ENCODE measurements around the gene STK26.

The STK26 gene

GRCh38 chrX:131988236-131988635, 34.9 kb upstream of the STK26 start:
- Histone ChIP-seq H2AFZ (ENCODE audit: low read length) (no peak overlapping the region), H3F3A (ENCODE audit: low read depth) (no peaks in the 10 kb centered on the region), H3K36me3 (ENCODE audit: insufficient read depth, low read length) (no peaks in the 10 kb centered on the region), H4K20me1 (ENCODE audit: insufficient read depth, low read length, poor library complexity, severe bottlenecking) (no peaks in the 10 kb centered on the region), H3K27me3 (ENCODE audit: insufficient read depth, low read length, poor library complexity, severe bottlenecking) (no peaks in the 10 kb centered on the region), H3K9ac (ENCODE audit: low read depth, low read length, poor library complexity, severe bottlenecking) (peak overlapping the region; percentile 73), H3K4me1 (ENCODE audit: insufficient read depth, low read length, poor library complexity, severe bottlenecking) (peaks cover 26% of the 10 kb centered on the region), H3K4me3 (ENCODE audit: low read length, poor library complexity, severe bottlenecking) (no peak overlapping the region), H3K9me2 (replicated peaks; ENCODE audit: low read depth, low read length) (no peaks in the 10 kb centered on the region), H3K79me2 (ENCODE audit: insufficient read depth, low read length) (no peaks in the 10 kb centered on the region), H3K4me2 (ENCODE audit: low read depth, low read length, poor library complexity, severe bottlenecking) (no peak overlapping the region), H3K9me3 (ENCODE audit: insufficient read depth, low read depth, low read length) (no peaks in the 10 kb centered on the region)
- no peak for TF ChIP-seq EZH2phosphoT487 (IDR thresholded peaks at IDR 0.05; ENCODE audit: borderline replicate concordance)
- TF ChIP-seq, protein P1, sequence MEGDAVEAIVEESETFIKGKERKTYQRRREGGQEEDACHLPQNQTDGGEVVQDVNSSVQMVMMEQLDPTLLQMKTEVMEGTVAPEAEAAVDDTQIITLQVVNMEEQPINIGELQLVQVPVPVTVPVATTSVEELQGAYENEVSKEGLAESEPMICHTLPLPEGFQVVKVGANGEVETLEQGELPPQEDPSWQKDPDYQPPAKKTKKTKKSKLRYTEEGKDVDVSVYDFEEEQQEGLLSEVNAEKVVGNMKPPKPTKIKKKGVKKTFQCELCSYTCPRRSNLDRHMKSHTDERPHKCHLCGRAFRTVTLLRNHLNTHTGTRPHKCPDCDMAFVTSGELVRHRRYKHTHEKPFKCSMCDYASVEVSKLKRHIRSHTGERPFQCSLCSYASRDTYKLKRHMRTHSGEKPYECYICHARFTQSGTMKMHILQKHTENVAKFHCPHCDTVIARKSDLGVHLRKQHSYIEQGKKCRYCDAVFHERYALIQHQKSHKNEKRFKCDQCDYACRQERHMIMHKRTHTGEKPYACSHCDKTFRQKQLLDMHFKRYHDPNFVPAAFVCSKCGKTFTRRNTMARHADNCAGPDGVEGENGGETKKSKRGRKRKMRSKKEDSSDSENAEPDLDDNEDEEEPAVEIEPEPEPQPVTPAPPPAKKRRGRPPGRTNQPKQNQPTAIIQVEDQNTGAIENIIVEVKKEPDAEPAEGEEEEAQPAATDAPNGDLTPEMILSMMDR (conservative IDR thresholded peaks at IDR 0.05; ENCODE audit: low read length) = no peak

- Histone ChIP-seq H2AFZ (ENCODE audit: low read length) (no peak overlapping the region), H3K4me2 (ENCODE audit: low read depth, low read length, poor library complexity, severe bottlenecking) (no peak overlapping the region), H3F3A (ENCODE audit: low read depth) (no peaks in the 10 kb centered on the region), H3K27me3 (ENCODE audit: insufficient read depth, low read length, poor library complexity, severe bottlenecking) (no peaks in the 10 kb centered on the region), H3K9me2 (replicated peaks; ENCODE audit: low read depth, low read length) (no peaks in the 10 kb centered on the region), H4K20me1 (ENCODE audit: insufficient read depth, low read length, poor library complexity, severe bottlenecking) (no peaks in the 10 kb centered on the region), H3K4me1 (ENCODE audit: insufficient read depth, low read length, poor library complexity, severe bottlenecking) (peaks cover 5% of the 10 kb centered on the region), H3K9me3 (ENCODE audit: insufficient read depth, low read depth, low read length) (no peaks in the 10 kb centered on the region), H3K9ac (ENCODE audit: low read depth, low read length, poor library complexity, severe bottlenecking) (no peak overlapping the region), H3K36me3 (ENCODE audit: insufficient read depth, low read length) (no peaks in the 10 kb centered on the region), H3K4me3 (ENCODE audit: low read length, poor library complexity, severe bottlenecking) (no peak overlapping the region), H3K79me2 (ENCODE audit: insufficient read depth, low read length) (no peaks in the 10 kb centered on the region)
- TF ChIP-seq EZH2phosphoT487 (IDR thresholded peaks at IDR 0.05; ENCODE audit: borderline replicate concordance) = no peak
- TF ChIP-seq, protein P1 (conservative IDR thresholded peaks at IDR 0.05; ENCODE audit: low read length) = no peak
Measured at GRCh38 chrX:132001127-132001526, 22.0 kb upstream of the STK26 start.

- H4K20me1 ChIP-seq (ENCODE audit: insufficient read depth, low read length, poor library complexity, severe bottlenecking) = no peaks in the 10 kb centered on the region
- H3K79me2 ChIP-seq (ENCODE audit: insufficient read depth, low read length) = no peaks in the 10 kb centered on the region
Measured at GRCh38 chrX:132004728-132005127, 18.4 kb upstream of the STK26 start.

More at GRCh38 chrX:132004728-132005127, 18.4 kb upstream of the STK26 start:
- H3K9ac ChIP-seq (ENCODE audit: low read depth, low read length, poor library complexity, severe bottlenecking) = no peak overlapping the region
- H2AFZ ChIP-seq (ENCODE audit: low read length) = peak overlapping the region; percentile 45; the same call in 1 of the 2 replicates
- H3K9me2 ChIP-seq (replicated peaks; ENCODE audit: low read depth, low read length) = no peaks in the 10 kb centered on the region
- no peaks in the 10 kb centered on the region for H3K36me3 ChIP-seq (ENCODE audit: insufficient read depth, low read length)
- no peaks in the 10 kb centered on the region for H3F3A ChIP-seq (ENCODE audit: low read depth)
- H3K4me1 ChIP-seq (ENCODE audit: insufficient read depth, low read length, poor library complexity, severe bottlenecking) = peaks cover 27% of the 10 kb centered on the region
- H3K27me3 ChIP-seq (ENCODE audit: insufficient read depth, low read length, poor library complexity, severe bottlenecking) = no peaks in the 10 kb centered on the region
- H3K9me3 ChIP-seq (ENCODE audit: insufficient read depth, low read depth, low read length) = no peaks in the 10 kb centered on the region
- H3K4me2 ChIP-seq (ENCODE audit: low read depth, low read length, poor library complexity, severe bottlenecking) = no peak overlapping the region
- TF ChIP-seq EZH2phosphoT487 (IDR thresholded peaks at IDR 0.05; ENCODE audit: borderline replicate concordance) = no peak
- TF ChIP-seq, protein P1 (conservative IDR thresholded peaks at IDR 0.05; ENCODE audit: low read length) = peak; percentile 22; the same call in 1 of the 2 replicates
- H3K4me3 ChIP-seq (ENCODE audit: low read length, poor library complexity, severe bottlenecking) = no peak overlapping the region
